K562 (cell line): ENCODE data around the gene TMEM143. TPM values are rescaled to one million over a fixed set of nuclear protein-coding genes. Genes with fewer than 3 reads are reported as not detected.

Source experiments
- CEBPB ChIP-seq: fragments of 450-650 bp; IDR thresholded peaks from 2 replicates; pipeline ENCODE4 v1.6.1; 2016; ENCODE audit warnings: missing genetic modification characterization, missing compliant biosample characterization
- CHAMP1 ChIP-seq: fragments of 450-650 bp; IDR thresholded peaks from 2 replicates; pipeline ENCODE4 v1.6.1; 2016; ENCODE audit warnings: mild to moderate bottlenecking
- KAT7 ChIP-seq: sonication (generic); formaldehyde crosslinking; IDR thresholded peaks from 2 replicates; pipeline ENCODE4 v1.8.0; 2022; ENCODE audit warnings: missing genetic modification reagents, mild to moderate bottlenecking, borderline replicate concordance
- NKRF ChIP-seq: fragments of 450-650 bp; IDR thresholded peaks from 2 replicates; pipeline ENCODE4 v1.6.1; 2016; ENCODE audit warnings: borderline replicate concordance
- NR0B1 ChIP-seq: fragments of 450-650 bp; IDR thresholded peaks from one replicate; pipeline ENCODE4 v1.6.1; 2018; ENCODE audit warnings: mild to moderate bottlenecking, moderate library complexity; ENCODE audit not compliant: partially characterized antibody
- ZFP30 ChIP-seq: fragments of 250-450 bp; sonication (Bioruptor Pico); IDR thresholded peaks from 2 replicates; pipeline ENCODE4 v1.8.0; 2022; ENCODE audit warnings: moderate library complexity, mild to moderate bottlenecking, inconsistent platforms, borderline replicate concordance
- ZHX1 ChIP-seq: fragments of 150-350 bp; conservative IDR thresholded peaks from 2 replicates; pipeline ENCODE4 v1.6.1; 2014; ENCODE audit warnings: low read length
- ZKSCAN3 ChIP-seq: fragments of 250-450 bp; sonication (Bioruptor Pico); IDR thresholded peaks from 2 replicates; pipeline ENCODE4 v1.4.0; 2020
- ZNF232 ChIP-seq: sonication (generic); formaldehyde crosslinking; IDR thresholded peaks from 2 replicates; pipeline ENCODE4 v1.8.0; 2022; ENCODE audit warnings: mild to moderate bottlenecking, missing genetic modification reagents
- ZNF444 ChIP-seq: fragments of 250-450 bp; sonication (Bioruptor Pico); IDR thresholded peaks from 2 replicates; pipeline ENCODE4 v1.4.0; 2020; ENCODE audit warnings: mild to moderate bottlenecking, moderate library complexity
- ZNF551 ChIP-seq: fragments of 250-450 bp; sonication (Bioruptor Pico); IDR thresholded peaks from 2 replicates; pipeline ENCODE4 v1.5.0; 2021; ENCODE audit warnings: mild to moderate bottlenecking, moderate library complexity
- polyA plus RNA-seq, 8 experiments: library from polyadenylated mRNA; depleted of rRNA in 4 of 8; stranded (reverse) in 5 of 8; unstranded in 3 of 8; fragments of >200 nt; fragmentation: Nextera tagmentation in 2 of 8; fragmentation: Illumina TruSeq in 1 of 8; extraction: Ambion mirVana in 2 of 8; extraction: Trizol in 1 of 8; gene quantifications; 2 replicates each; pipeline versions ENCODE4 v1.2.1 to v1.2.3, GENCODE V29; 2011 to 2014; ENCODE audit warnings: inconsistent platforms in 1 of 8, missing spikeins in 1 of 8
- total RNA-seq, 7 experiments: library from RNA; depleted of rRNA in 6 of 7; stranded (reverse); fragments of >200 nt in 6 of 7; fragmentation: Illumina TruSeq in 2 of 7; extraction: Trizol in 2 of 7; gene quantifications; 2 replicates each; pipeline versions ENCODE4 v1.2.1 to v1.2.3, GENCODE V29; 2011 to 2021; ENCODE audit warnings: low replicate concordance in 1 of 7

TMEM143 gene
- total and polyA plus RNA-seq, 9 of the 15 experiments (the other 6 are each of a cell fraction or from before 2014, with no cell fraction given) = 0.66 to 8.8 (median 4.3) TPM

GRCh38 chr19:48351341-48351752 lies 12.4 kb downstream of the TMEM143 start (continued):
- TF ChIP-seq CHAMP1 (peak; percentile 52; the same call in 1 of the 2 replicates), ZHX1 (no peak), NKRF (0 out of 2 replicates have a peak, but pooled peaks have one; percentile 39), ZFP30 (CRISPR knock-in tag) (no peak), NR0B1 (no peak), ZNF444 (CRISPR knock-in tag) (no peak), CEBPB (tag) (no peak), ZNF551 (CRISPR knock-in tag) (no peak), ZKSCAN3 (no peak), KAT7 (CRISPR knock-in tag) (no peak), ZNF232 (no peak)
